SK-N-SH (cell line): ENCODE measurements around the gene ACADL. TPM values are rescaled to one million over a fixed set of nuclear protein-coding genes. Genes with fewer than 3 reads are reported as not detected.

Experiments
- CTCF ChIA-PET: fragments of 300-600, 350-600 bp; formaldehyde crosslinking; extraction: SDS; loops from one replicate; lab custom pipeline; 2021; lab: Yijun Ruan, JAX
- POLR2A ChIA-PET: fragments of 350-600 bp; sonication (Branson Sonifier 250); formaldehyde crosslinking; extraction: SDS; loops from one replicate; lab custom pipeline; 2020; ENCODE audit warnings: antibody characterized with exemption, inconsistent platforms; lab: Yijun Ruan, JAX
- DNase-seq: peaks from one replicate; pipeline ENCODE4 v3.0.0; 2012
- H2AFZ ChIP-seq: fragments of 200-600 bp; sonication (generic); 2 replicates; pipeline ENCODE4 v1.8.1; 2016; ENCODE audit warnings: antibody characterized with exemption, mild to moderate bottlenecking, low read depth
- H3F3A ChIP-seq: fragments of 200-600 bp; sonication (generic); replicated peaks from 2 replicates; pipeline ENCODE3; 2016; ENCODE audit warnings: antibody characterized with exemption, mild to moderate bottlenecking; ENCODE audit not compliant: insufficient read depth
- H3K27ac ChIP-seq, 2 experiments: fragments of 200-500 bp in 1 of 2; fragments of 200-600 bp in 1 of 2; sonication (Bioruptor generic) in 1 of 2; sonication (generic), shearing (Covaris generic) in 1 of 2; 2 replicates each; pipeline versions ENCODE4 v1.5.1 to v1.6.1; 2014 to 2016; ENCODE audit warnings: low read depth in 2 of 2, inconsistent platforms in 1 of 2, low read length in 1 of 2, mild to moderate bottlenecking in 1 of 2, mixed read lengths in 1 of 2
- H3K27me3 ChIP-seq: fragments of 200-600 bp; sonication (generic), shearing (Covaris generic); 2 replicates; pipeline ENCODE4 v1.6.1; 2016; ENCODE audit warnings: mixed run types; ENCODE audit not compliant: insufficient read depth
- H3K36me3 ChIP-seq, 2 experiments: fragments of 200-500 bp in 1 of 2; fragments of 200-600 bp in 1 of 2; sonication (Bioruptor generic) in 1 of 2; sonication (generic) in 1 of 2; replicated peaks in 1 of 2; 2 replicates each; pipeline versions ENCODE3 to v1.5.1; 2014 to 2016; ENCODE audit warnings: low read length in 1 of 2, mild to moderate bottlenecking in 1 of 2; ENCODE audit not compliant: insufficient read depth in 2 of 2, control insufficient read depth in 1 of 2
- H3K4me1 ChIP-seq, 2 experiments: fragments of 200-500 bp in 1 of 2; fragments of 200-600 bp in 1 of 2; sonication (Bioruptor generic) in 1 of 2; sonication (generic), shearing (Covaris generic) in 1 of 2; 2 replicates each; pipeline versions ENCODE4 v1.5.1 to v1.6.1; 2014 to 2016; ENCODE audit warnings: low read depth in 1 of 2, low read length in 1 of 2, mixed run types in 1 of 2; ENCODE audit not compliant: insufficient read depth in 2 of 2, control insufficient read depth in 1 of 2
- H3K4me2 ChIP-seq: fragments of 200-600 bp; sonication (generic), shearing (Covaris generic); 2 replicates; pipeline ENCODE4 v1.6.1; 2017; ENCODE audit warnings: mixed run types
- H3K4me3 ChIP-seq, 2 experiments: fragments of 200-500 bp in 1 of 2; fragments of 200-600 bp in 1 of 2; sonication (Bioruptor generic) in 1 of 2; sonication (generic), shearing (Covaris generic) in 1 of 2; 2 replicates each; pipeline versions ENCODE4 v1.5.1 to v1.8.1; 2014 to 2016; ENCODE audit warnings: low read depth in 2 of 2, inconsistent platforms in 1 of 2, low read length in 1 of 2, mild to moderate bottlenecking in 1 of 2, mixed read lengths in 1 of 2, moderate library complexity in 1 of 2
- H3K79me2 ChIP-seq: fragments of 200-600 bp; sonication (generic); 2 replicates; pipeline ENCODE4 v1.8.1; 2017; ENCODE audit warnings: mild to moderate bottlenecking; ENCODE audit not compliant: insufficient read depth
- H3K9ac ChIP-seq: fragments of 200-600 bp; sonication (generic); 2 replicates; pipeline ENCODE4 v1.6.1; 2017; ENCODE audit warnings: mixed run types
- H3K9me2 ChIP-seq: fragments of 200-600 bp; sonication (generic); 2 replicates; pipeline ENCODE4 v1.6.1; 2017; ENCODE audit warnings: mixed run types
- H3K9me3 ChIP-seq: fragments of 200-600 bp; sonication (generic); 2 replicates; pipeline ENCODE4 v1.6.1; 2017; ENCODE audit warnings: mixed run types, mild to moderate bottlenecking, moderate library complexity
- H4K20me1 ChIP-seq: fragments of 200-600 bp; sonication (generic); 2 replicates; pipeline ENCODE4 v1.6.1; 2017; ENCODE audit warnings: mild to moderate bottlenecking, mixed run types; ENCODE audit not compliant: insufficient read depth
- CHD2 ChIP-seq: fragments of 150-350 bp; IDR thresholded peaks from 2 replicates; pipeline ENCODE4 v1.6.1; 2018; ENCODE audit warnings: low read length; ENCODE audit not compliant: partially characterized antibody
- FOSL2 ChIP-seq: IDR thresholded peaks from 2 replicates; pipeline ENCODE4 v1.4.0; 2012; ENCODE audit warnings: low read depth, mild to moderate bottlenecking, moderate library complexity, borderline replicate concordance
- FOXJ3 ChIP-seq: sonication (generic); formaldehyde crosslinking; IDR thresholded peaks from 2 replicates; pipeline ENCODE4 v1.5.1; 2020; ENCODE audit warnings: mild to moderate bottlenecking, missing genetic modification reagents
- FOXM1 ChIP-seq: IDR thresholded peaks from 2 replicates; pipeline ENCODE4 v1.4.0; 2012; ENCODE audit warnings: low read depth, mild to moderate bottlenecking
- MEF2A ChIP-seq: IDR thresholded peaks from 2 replicates; pipeline ENCODE4 v1.4.0; 2012; ENCODE audit warnings: low read depth, borderline replicate concordance
- MXI1 ChIP-seq: IDR thresholded peaks from 2 replicates; pipeline ENCODE4 v1.6.1; 2012; ENCODE audit warnings: mild to moderate bottlenecking, low read depth, low read length, improper control_type of control experiment
- NFIC ChIP-seq: IDR thresholded peaks from 2 replicates; pipeline ENCODE4 v1.4.0; 2012; ENCODE audit warnings: borderline replicate concordance
- POLR2AphosphoS5 ChIP-seq: IDR thresholded peaks from 2 replicates; pipeline ENCODE4 v1.6.1; 2012; ENCODE audit warnings: low read depth, low read length
- RCOR1 ChIP-seq: fragments of 150-350 bp; IDR thresholded peaks from 2 replicates; pipeline ENCODE4 v1.6.1; 2017; ENCODE audit warnings: antibody characterized with exemption, low read length
- RFX5 ChIP-seq: IDR thresholded peaks from 2 replicates; pipeline ENCODE4 v1.6.1; 2012; ENCODE audit warnings: mild to moderate bottlenecking, improper control_type of control experiment, low read length
- SIN3A ChIP-seq: IDR thresholded peaks from 2 replicates; pipeline ENCODE4 v1.6.1; 2012; ENCODE audit warnings: low read depth, mild to moderate bottlenecking, low read length, moderate library complexity, borderline replicate concordance
- TCF12 ChIP-seq: IDR thresholded peaks from 2 replicates; pipeline ENCODE4 v1.4.0; 2012
- TEAD4 ChIP-seq: IDR thresholded peaks from 2 replicates; pipeline ENCODE4 v1.4.0; 2012; ENCODE audit warnings: mild to moderate bottlenecking, borderline replicate concordance; ENCODE audit not compliant: insufficient read depth
- YY1 ChIP-seq: IDR thresholded peaks from 2 replicates; pipeline ENCODE4 v1.4.0; 2012; ENCODE audit warnings: low read depth, mild to moderate bottlenecking
- WGBS: methylation state at CpG from one replicate; pipeline ENCODE4 v1.1.6; 2017; ENCODE audit warnings: low lambda C conversion rate; 5-methylcytosine and 5-hydroxymethylcytosine counted together
- polyA plus RNA-seq, 3 experiments: library from polyadenylated mRNA; depleted of rRNA; stranded (reverse); fragments of >200 nt; gene quantifications; 2 replicates each; pipeline ENCODE4 v1.2.3, GENCODE V29; 2012
- TF ChIP-seq, protein P1 (sequence below): fragments of 150-350 bp; IDR thresholded peaks from 2 replicates; pipeline ENCODE4 v1.6.1; 2017; ENCODE audit warnings: antibody characterized with exemption, low read length, low read depth, borderline replicate concordance
- TF ChIP-seq, protein P2 (sequence below): fragments of 200-600 bp; sonication (generic); IDR thresholded peaks from 2 replicates; pipeline ENCODE4 v1.6.1; 2017; ENCODE audit warnings: antibody characterized with exemption, mild to moderate bottlenecking, moderate library complexity
- TF ChIP-seq, protein P3 (sequence below): IDR thresholded peaks from 2 replicates; pipeline ENCODE4; 2012
- TF ChIP-seq, protein P4 (sequence below): IDR thresholded peaks from 2 replicates; pipeline ENCODE4 v1.6.1; 2012; ENCODE audit warnings: mild to moderate bottlenecking, low read depth, low read length, moderate library complexity

Gene ACADL
- polyA plus RNA-seq, 1 of the 3 experiments (the other 2 are of a cell fraction), result not detected

DNA sequence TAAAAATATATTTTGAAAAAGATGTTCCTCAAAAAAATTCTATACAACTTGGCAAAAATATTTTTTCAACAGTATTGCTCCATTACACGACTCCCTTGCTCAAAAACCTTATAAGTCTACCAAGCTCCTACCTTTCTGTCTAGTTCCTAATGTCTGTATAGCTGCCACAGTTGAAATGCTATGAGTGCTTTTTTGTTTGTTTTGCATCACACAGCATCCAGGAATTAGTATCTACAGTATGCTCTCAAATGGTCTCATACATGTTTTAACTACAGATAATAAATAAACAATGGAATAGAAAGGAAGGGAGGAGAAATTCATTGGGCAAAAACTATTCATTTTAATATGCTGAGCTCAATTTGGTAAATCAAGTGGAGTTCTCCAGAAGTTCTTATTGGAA, 17.3 kb downstream of the ACADL start:
- H3K4me1 ChIP-seq, result no peaks in the 10 kb centered on the region
- H4K20me1 ChIP-seq, result no peaks in the 10 kb centered on the region
- no peaks in the 10 kb centered on the region for H3K9me2 ChIP-seq
- WGBS, result 27% methylated on average over 1 of the region's 1 CpG
- H3K9me3 ChIP-seq, result no peaks in the 10 kb centered on the region
- no peak overlapping the region for H3K9ac ChIP-seq
- H3K27me3 ChIP-seq, result no peaks in the 10 kb centered on the region
- no peak overlapping the region for H3K27ac ChIP-seq
- TF ChIP-seq FOXJ3 (CRISPR knock-in tag) (no peak), NFIC (no peak), TCF12 (no peak), SIN3A (no peak), POLR2AphosphoS5 (no peak), FOXM1 (no peak), YY1 (no peak), MEF2A (no peak), RFX5 (no peak), FOSL2 (no peak), RCOR1 (no peak), TEAD4 (no peak), CHD2 (no peak), MXI1 (no peak)
- TF ChIP-seq, protein P1, sequence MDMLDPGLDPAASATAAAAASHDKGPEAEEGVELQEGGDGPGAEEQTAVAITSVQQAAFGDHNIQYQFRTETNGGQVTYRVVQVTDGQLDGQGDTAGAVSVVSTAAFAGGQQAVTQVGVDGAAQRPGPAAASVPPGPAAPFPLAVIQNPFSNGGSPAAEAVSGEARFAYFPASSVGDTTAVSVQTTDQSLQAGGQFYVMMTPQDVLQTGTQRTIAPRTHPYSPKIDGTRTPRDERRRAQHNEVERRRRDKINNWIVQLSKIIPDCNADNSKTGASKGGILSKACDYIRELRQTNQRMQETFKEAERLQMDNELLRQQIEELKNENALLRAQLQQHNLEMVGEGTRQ, result no peak
- TF ChIP-seq, protein P2, sequence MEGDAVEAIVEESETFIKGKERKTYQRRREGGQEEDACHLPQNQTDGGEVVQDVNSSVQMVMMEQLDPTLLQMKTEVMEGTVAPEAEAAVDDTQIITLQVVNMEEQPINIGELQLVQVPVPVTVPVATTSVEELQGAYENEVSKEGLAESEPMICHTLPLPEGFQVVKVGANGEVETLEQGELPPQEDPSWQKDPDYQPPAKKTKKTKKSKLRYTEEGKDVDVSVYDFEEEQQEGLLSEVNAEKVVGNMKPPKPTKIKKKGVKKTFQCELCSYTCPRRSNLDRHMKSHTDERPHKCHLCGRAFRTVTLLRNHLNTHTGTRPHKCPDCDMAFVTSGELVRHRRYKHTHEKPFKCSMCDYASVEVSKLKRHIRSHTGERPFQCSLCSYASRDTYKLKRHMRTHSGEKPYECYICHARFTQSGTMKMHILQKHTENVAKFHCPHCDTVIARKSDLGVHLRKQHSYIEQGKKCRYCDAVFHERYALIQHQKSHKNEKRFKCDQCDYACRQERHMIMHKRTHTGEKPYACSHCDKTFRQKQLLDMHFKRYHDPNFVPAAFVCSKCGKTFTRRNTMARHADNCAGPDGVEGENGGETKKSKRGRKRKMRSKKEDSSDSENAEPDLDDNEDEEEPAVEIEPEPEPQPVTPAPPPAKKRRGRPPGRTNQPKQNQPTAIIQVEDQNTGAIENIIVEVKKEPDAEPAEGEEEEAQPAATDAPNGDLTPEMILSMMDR, result no peak
- TF ChIP-seq, protein P3, sequence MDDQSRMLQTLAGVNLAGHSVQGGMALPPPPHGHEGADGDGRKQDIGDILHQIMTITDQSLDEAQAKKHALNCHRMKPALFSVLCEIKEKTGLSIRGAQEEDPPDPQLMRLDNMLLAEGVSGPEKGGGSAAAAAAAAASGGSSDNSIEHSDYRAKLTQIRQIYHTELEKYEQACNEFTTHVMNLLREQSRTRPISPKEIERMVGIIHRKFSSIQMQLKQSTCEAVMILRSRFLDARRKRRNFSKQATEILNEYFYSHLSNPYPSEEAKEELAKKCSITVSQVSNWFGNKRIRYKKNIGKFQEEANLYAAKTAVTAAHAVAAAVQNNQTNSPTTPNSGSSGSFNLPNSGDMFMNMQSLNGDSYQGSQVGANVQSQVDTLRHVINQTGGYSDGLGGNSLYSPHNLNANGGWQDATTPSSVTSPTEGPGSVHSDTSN, result no peak
- TF ChIP-seq, protein P4, sequence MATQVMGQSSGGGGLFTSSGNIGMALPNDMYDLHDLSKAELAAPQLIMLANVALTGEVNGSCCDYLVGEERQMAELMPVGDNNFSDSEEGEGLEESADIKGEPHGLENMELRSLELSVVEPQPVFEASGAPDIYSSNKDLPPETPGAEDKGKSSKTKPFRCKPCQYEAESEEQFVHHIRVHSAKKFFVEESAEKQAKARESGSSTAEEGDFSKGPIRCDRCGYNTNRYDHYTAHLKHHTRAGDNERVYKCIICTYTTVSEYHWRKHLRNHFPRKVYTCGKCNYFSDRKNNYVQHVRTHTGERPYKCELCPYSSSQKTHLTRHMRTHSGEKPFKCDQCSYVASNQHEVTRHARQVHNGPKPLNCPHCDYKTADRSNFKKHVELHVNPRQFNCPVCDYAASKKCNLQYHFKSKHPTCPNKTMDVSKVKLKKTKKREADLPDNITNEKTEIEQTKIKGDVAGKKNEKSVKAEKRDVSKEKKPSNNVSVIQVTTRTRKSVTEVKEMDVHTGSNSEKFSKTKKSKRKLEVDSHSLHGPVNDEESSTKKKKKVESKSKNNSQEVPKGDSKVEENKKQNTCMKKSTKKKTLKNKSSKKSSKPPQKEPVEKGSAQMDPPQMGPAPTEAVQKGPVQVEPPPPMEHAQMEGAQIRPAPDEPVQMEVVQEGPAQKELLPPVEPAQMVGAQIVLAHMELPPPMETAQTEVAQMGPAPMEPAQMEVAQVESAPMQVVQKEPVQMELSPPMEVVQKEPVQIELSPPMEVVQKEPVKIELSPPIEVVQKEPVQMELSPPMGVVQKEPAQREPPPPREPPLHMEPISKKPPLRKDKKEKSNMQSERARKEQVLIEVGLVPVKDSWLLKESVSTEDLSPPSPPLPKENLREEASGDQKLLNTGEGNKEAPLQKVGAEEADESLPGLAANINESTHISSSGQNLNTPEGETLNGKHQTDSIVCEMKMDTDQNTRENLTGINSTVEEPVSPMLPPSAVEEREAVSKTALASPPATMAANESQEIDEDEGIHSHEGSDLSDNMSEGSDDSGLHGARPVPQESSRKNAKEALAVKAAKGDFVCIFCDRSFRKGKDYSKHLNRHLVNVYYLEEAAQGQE, result no peak
- TF ChIP-seq, all 33 proteins: peak for 0
- no peak overlapping the region for H2AFZ ChIP-seq
- DNase-seq, result no peak
- H3K36me3 ChIP-seq, result no peaks in the 10 kb centered on the region
- no peaks in the 10 kb centered on the region for H3K79me2 ChIP-seq
- H3K4me3 ChIP-seq, result no peak overlapping the region
- no peak overlapping the region for H3K4me2 ChIP-seq
- no peaks in the 10 kb centered on the region for H3F3A ChIP-seq
- ChIA-PET CTCF (interaction anchor here (1.1 to 1.9 kb wide), 3 partner anchors 9 to 247 kb away, joined by 3 to 11 read pairs (median 6); no protein-coding TSS in a partner anchor), POLR2A (no interaction called here)
